Transverse colon (tissue), 3 donors: Measurements from ENCODE around the gene TRAK1.

Source experiments
- EP300 ChIP-seq: sonication (generic); formaldehyde crosslinking; IDR thresholded peaks from one replicate; pipeline ENCODE4 v1.6.1; 2017; ENCODE audit warnings: antibody characterized with exemption, low read depth
- POLR2A ChIP-seq: fragments of 450-650 bp; IDR thresholded peaks from one replicate; pipeline ENCODE4 v1.6.1; 2016; ENCODE audit warnings: antibody characterized with exemption, mild to moderate bottlenecking, moderate library complexity
- TF ChIP-seq, protein P1 (sequence below), 5 experiments: fragments of 200-600 bp in 3 of 5; fragments of 450-650 bp in 2 of 5; sonication (generic) in 3 of 5; IDR thresholded peaks; 1 replicate in 2 of 5; 2 replicates in 3 of 5; pipeline ENCODE4 v1.5.1; 2016 to 2017; ENCODE audit warnings: antibody characterized with exemption in 5 of 5, inconsistent platforms in 3 of 5, mild to moderate bottlenecking in 2 of 5, moderate library complexity in 1 of 5

DNA sequence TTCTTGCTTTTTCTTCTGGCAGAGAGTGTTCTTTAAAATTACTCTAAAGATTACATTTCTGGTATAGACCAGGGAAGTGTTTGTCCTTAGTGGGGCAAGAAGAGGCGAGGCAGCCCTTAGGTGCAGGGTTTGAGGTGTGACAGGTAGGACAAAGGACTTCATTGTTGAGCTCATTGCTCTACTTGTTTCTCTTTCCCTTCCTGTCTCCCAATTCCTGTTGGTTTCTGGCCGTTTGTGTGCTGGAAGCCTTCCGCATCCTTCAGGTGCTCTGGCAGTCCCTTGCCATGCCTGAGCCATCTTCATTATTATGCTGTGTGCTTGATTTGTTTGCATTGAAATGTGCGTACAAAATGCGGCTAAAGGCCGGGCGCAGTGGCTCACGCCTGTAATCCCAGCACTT lies 89.7 kb downstream of the TRAK1 start:
- TF ChIP-seq, protein P1, sequence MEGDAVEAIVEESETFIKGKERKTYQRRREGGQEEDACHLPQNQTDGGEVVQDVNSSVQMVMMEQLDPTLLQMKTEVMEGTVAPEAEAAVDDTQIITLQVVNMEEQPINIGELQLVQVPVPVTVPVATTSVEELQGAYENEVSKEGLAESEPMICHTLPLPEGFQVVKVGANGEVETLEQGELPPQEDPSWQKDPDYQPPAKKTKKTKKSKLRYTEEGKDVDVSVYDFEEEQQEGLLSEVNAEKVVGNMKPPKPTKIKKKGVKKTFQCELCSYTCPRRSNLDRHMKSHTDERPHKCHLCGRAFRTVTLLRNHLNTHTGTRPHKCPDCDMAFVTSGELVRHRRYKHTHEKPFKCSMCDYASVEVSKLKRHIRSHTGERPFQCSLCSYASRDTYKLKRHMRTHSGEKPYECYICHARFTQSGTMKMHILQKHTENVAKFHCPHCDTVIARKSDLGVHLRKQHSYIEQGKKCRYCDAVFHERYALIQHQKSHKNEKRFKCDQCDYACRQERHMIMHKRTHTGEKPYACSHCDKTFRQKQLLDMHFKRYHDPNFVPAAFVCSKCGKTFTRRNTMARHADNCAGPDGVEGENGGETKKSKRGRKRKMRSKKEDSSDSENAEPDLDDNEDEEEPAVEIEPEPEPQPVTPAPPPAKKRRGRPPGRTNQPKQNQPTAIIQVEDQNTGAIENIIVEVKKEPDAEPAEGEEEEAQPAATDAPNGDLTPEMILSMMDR (IDR thresholded peaks at IDR 0.05) = no peak
- no peak for TF ChIP-seq POLR2A
- TF ChIP-seq EP300 = no peak
